Activated naive CD4-positive, alpha-beta T cell treated with anti-CD3 and anti-CD28 coated beads for 36 hours (primary cell): ENCODE data around the gene BACE2. TPM values are rescaled to one million over a fixed set of nuclear protein-coding genes. Genes with fewer than 3 reads are reported as not detected.

Experiments
- CTCF ChIA-PET: fragments of 350-600 bp; sonication (Branson Sonifier 250); formaldehyde crosslinking; loops from one replicate; lab custom pipeline; 2021; ENCODE audit warnings: antibody characterized with exemption; lab: Charles Lee
- DNase-seq: peaks from one replicate; pipeline ENCODE4 v3.0.0-alpha.2; 2020
- H3K27ac Mint-ChIP-seq: one replicate; pipeline ENCODE4 v1.8.0; 2021; ENCODE audit warnings: mild to moderate bottlenecking, mixed read lengths
- H3K27me3 Mint-ChIP-seq: one replicate; pipeline ENCODE4 v1.8.0; 2021; ENCODE audit warnings: low read depth, mixed read lengths
- H3K36me3 Mint-ChIP-seq: one replicate; pipeline ENCODE4 v1.8.0; 2021; ENCODE audit warnings: low read depth, mixed read lengths
- H3K4me1 Mint-ChIP-seq: one replicate; pipeline ENCODE4 v1.8.0; 2021; ENCODE audit warnings: low read depth, mixed read lengths
- H3K4me3 Mint-ChIP-seq: one replicate; pipeline ENCODE4 v1.8.0; 2021; ENCODE audit warnings: mild to moderate bottlenecking, moderate library complexity, mixed read lengths
- H3K9me3 Mint-ChIP-seq: one replicate; pipeline ENCODE4 v1.8.0; 2021; ENCODE audit warnings: mixed read lengths
- intact Hi-C: fragments of 100-400 bp; cut with micrococcal nuclease; formaldehyde crosslinking; loops from one replicate; pipeline ENCODE4 v1.15.1; 2023
- total RNA-seq, 2 experiments: library from RNA; stranded (reverse); gene quantifications; one replicate each; pipeline ENCODE4 v1.2.3, GENCODE V29; 2021

The BACE2 gene
- total RNA-seq, 2 experiments from 2014 or later: 0.17 to 0.89 TPM

GRCh38 chr21:41209016-41209619 lies 41.2 kb downstream of the BACE2 start:
- no peak for DNase-seq
- CTCF ChIA-PET: no interaction called here
- H3K27ac Mint-ChIP-seq: no peak overlapping the region
- H3K9me3 Mint-ChIP-seq: no peaks in the 10 kb centered on the region
- no peaks in the 10 kb centered on the region for H3K36me3 Mint-ChIP-seq
- H3K27me3 Mint-ChIP-seq: peaks cover 13% of the 10 kb centered on the region
- no peak overlapping the region for H3K4me3 Mint-ChIP-seq
- intact Hi-C loops: no loop called here
- H3K4me1 Mint-ChIP-seq: no peaks in the 10 kb centered on the region

GRCh38 chr21:41210426-41211059 lies 42.6 kb downstream of the BACE2 start:
- intact Hi-C loops: no loop called here
- Mint-ChIP-seq H3K27me3 (peaks cover 22% of the 10 kb centered on the region), H3K27ac (no peak overlapping the region), H3K9me3 (no peaks in the 10 kb centered on the region), H3K4me3 (no peak overlapping the region), H3K4me1 (no peaks in the 10 kb centered on the region), H3K36me3 (no peaks in the 10 kb centered on the region)
- CTCF ChIA-PET: no interaction called here
- DNase-seq: no peak

GRCh38 chr21:41211060-41211805 lies 43.3 kb downstream of the BACE2 start:
- no peaks in the 10 kb centered on the region for H3K9me3 Mint-ChIP-seq
- peaks cover 27% of the 10 kb centered on the region for H3K27me3 Mint-ChIP-seq
- H3K4me1 Mint-ChIP-seq: no peaks in the 10 kb centered on the region
- H3K4me3 Mint-ChIP-seq: no peak overlapping the region
- H3K27ac Mint-ChIP-seq: no peak overlapping the region
- no peaks in the 10 kb centered on the region for H3K36me3 Mint-ChIP-seq
- CTCF ChIA-PET: no interaction called here
- intact Hi-C loops: no loop called here
- no peak for DNase-seq

GRCh38 chr21:41213021-41213420 lies 45.1 kb downstream of the BACE2 start:
- Mint-ChIP-seq H3K4me1 (no peaks in the 10 kb centered on the region), H3K4me3 (no peak overlapping the region), H3K9me3 (no peaks in the 10 kb centered on the region), H3K27ac (no peak overlapping the region), H3K36me3 (no peaks in the 10 kb centered on the region), H3K27me3 (peaks cover 27% of the 10 kb centered on the region)
- intact Hi-C loops: no loop called here
- DNase-seq: no peak
- CTCF ChIA-PET: no interaction called here

- Mint-ChIP-seq H3K4me3 (no peak overlapping the region), H3K27me3 (peaks cover 27% of the 10 kb centered on the region), H3K27ac (no peak overlapping the region), H3K36me3 (no peaks in the 10 kb centered on the region), H3K4me1 (no peaks in the 10 kb centered on the region), H3K9me3 (no peaks in the 10 kb centered on the region)
- intact Hi-C loops: no loop called here
- CTCF ChIA-PET: interaction anchor here (0.6 kb wide), 1 partner anchor 870 kb away, joined by 4 read pairs; no protein-coding TSS in a partner anchor
- DNase-seq: no peak
Observed at GRCh38 chr21:41215856-41216408, 48.0 kb downstream of the BACE2 start.

- CTCF ChIA-PET: interaction anchor here (0.6 kb wide), 1 partner anchor 870 kb away, joined by 4 read pairs; no protein-coding TSS in a partner anchor
- DNase-seq: no peak
- intact Hi-C loops: no loop called here
- Mint-ChIP-seq H3K4me1 (no peaks in the 10 kb centered on the region), H3K27me3 (peaks cover 27% of the 10 kb centered on the region), H3K4me3 (no peak overlapping the region), H3K27ac (no peak overlapping the region), H3K9me3 (no peaks in the 10 kb centered on the region), H3K36me3 (no peaks in the 10 kb centered on the region)
Observed at GRCh38 chr21:41216486-41216885, 48.5 kb downstream of the BACE2 start.

GRCh38 chr21:41217671-41218385 lies 49.9 kb downstream of the BACE2 start:
- no peaks in the 10 kb centered on the region for H3K9me3 Mint-ChIP-seq
- peaks cover 20% of the 10 kb centered on the region for H3K27me3 Mint-ChIP-seq
- H3K4me1 Mint-ChIP-seq: no peaks in the 10 kb centered on the region
- no peak overlapping the region for H3K27ac Mint-ChIP-seq
- no peak overlapping the region for H3K4me3 Mint-ChIP-seq
- no peaks in the 10 kb centered on the region for H3K36me3 Mint-ChIP-seq
- no peak for DNase-seq
- intact Hi-C loops: no loop called here
- CTCF ChIA-PET: no interaction called here

GRCh38 chr21:41219498-41220207 lies 51.7 kb downstream of the BACE2 start:
- peaks cover 12% of the 10 kb centered on the region for H3K27me3 Mint-ChIP-seq
- H3K4me1 Mint-ChIP-seq: no peaks in the 10 kb centered on the region
- DNase-seq: no peak
- H3K4me3 Mint-ChIP-seq: no peak overlapping the region
- no peaks in the 10 kb centered on the region for H3K9me3 Mint-ChIP-seq
- intact Hi-C loops: no loop called here
- H3K27ac Mint-ChIP-seq: no peak overlapping the region
- CTCF ChIA-PET: no interaction called here
- no peaks in the 10 kb centered on the region for H3K36me3 Mint-ChIP-seq

- H3K27ac Mint-ChIP-seq: no peak overlapping the region
- H3K9me3 Mint-ChIP-seq: no peaks in the 10 kb centered on the region
- peaks cover 9% of the 10 kb centered on the region for H3K27me3 Mint-ChIP-seq
- no peaks in the 10 kb centered on the region for H3K4me1 Mint-ChIP-seq
- H3K36me3 Mint-ChIP-seq: no peaks in the 10 kb centered on the region
- H3K4me3 Mint-ChIP-seq: no peak overlapping the region
- intact Hi-C loops: no loop called here
- CTCF ChIA-PET: no interaction called here
- DNase-seq: no peak
Observed at GRCh38 chr21:41220208-41220733, 52.3 kb downstream of the BACE2 start.

GRCh38 chr21:41222247-41223068 lies 54.5 kb downstream of the BACE2 start:
- no peak for DNase-seq
- Mint-ChIP-seq H3K36me3 (no peaks in the 10 kb centered on the region), H3K4me1 (no peaks in the 10 kb centered on the region), H3K4me3 (no peak overlapping the region), H3K27me3 (peaks cover 1% of the 10 kb centered on the region), H3K9me3 (no peaks in the 10 kb centered on the region), H3K27ac (no peak overlapping the region)
- CTCF ChIA-PET: no interaction called here
- intact Hi-C loops: no loop called here

GRCh38 chr21:41226853-41227252 lies 58.9 kb downstream of the BACE2 start:
- no peaks in the 10 kb centered on the region for H3K4me1 Mint-ChIP-seq
- H3K9me3 Mint-ChIP-seq: no peaks in the 10 kb centered on the region
- CTCF ChIA-PET: no interaction called here
- no peaks in the 10 kb centered on the region for H3K36me3 Mint-ChIP-seq
- no peak for DNase-seq
- H3K27me3 Mint-ChIP-seq: peaks cover 2% of the 10 kb centered on the region
- no peak overlapping the region for H3K27ac Mint-ChIP-seq
- no peak overlapping the region for H3K4me3 Mint-ChIP-seq
- intact Hi-C loops: no loop called here
